Prostate gland (tissue), 2 donors: ENCODE results near the gene LYPD6B.

Source experiments
- POLR2A ChIP-seq: fragments of 450-650 bp; IDR thresholded peaks from one replicate; pipeline ENCODE4 v1.6.1; 2016; ENCODE audit warnings: antibody characterized with exemption, mild to moderate bottlenecking
- POLR2AphosphoS5 ChIP-seq: sonication (generic); formaldehyde crosslinking; IDR thresholded peaks from one replicate; pipeline ENCODE4 v1.6.1; 2017; ENCODE audit warnings: antibody characterized with exemption
- TF ChIP-seq, protein P1 (sequence below), 4 experiments: fragments of 200-600 bp in 2 of 4; fragments of 450-650 bp in 2 of 4; sonication (generic) in 2 of 4; IDR thresholded peaks; 1 replicate in 3 of 4; 2 replicates in 1 of 4; pipeline ENCODE4 v1.5.1; 2016 to 2019; ENCODE audit warnings: antibody characterized with exemption in 4 of 4, mild to moderate bottlenecking in 2 of 4, moderate library complexity in 2 of 4

DNA sequence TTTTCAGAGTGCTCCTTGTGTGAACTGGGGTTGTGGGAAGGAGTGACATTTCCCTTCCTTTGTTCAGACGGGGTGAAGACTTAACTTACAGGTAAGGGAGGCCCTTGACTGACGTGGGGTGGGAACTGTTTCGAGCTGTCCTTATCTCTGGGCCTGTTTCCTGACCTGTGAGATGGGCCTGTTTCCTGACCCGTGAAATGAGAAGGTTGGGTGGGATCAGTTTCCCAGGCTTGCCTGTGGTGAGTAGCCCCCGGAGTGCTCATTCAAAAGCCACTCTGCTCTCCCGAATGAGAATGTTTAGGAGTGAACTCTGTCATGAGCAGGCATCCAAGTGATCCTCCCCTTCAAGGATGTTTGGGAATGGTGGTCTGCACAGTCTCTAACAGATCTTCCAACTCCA is 4.1 kb upstream of the LYPD6B start:
- TF ChIP-seq POLR2A: no peak
- TF ChIP-seq, protein P1, sequence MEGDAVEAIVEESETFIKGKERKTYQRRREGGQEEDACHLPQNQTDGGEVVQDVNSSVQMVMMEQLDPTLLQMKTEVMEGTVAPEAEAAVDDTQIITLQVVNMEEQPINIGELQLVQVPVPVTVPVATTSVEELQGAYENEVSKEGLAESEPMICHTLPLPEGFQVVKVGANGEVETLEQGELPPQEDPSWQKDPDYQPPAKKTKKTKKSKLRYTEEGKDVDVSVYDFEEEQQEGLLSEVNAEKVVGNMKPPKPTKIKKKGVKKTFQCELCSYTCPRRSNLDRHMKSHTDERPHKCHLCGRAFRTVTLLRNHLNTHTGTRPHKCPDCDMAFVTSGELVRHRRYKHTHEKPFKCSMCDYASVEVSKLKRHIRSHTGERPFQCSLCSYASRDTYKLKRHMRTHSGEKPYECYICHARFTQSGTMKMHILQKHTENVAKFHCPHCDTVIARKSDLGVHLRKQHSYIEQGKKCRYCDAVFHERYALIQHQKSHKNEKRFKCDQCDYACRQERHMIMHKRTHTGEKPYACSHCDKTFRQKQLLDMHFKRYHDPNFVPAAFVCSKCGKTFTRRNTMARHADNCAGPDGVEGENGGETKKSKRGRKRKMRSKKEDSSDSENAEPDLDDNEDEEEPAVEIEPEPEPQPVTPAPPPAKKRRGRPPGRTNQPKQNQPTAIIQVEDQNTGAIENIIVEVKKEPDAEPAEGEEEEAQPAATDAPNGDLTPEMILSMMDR (IDR thresholded peaks at IDR 0.05): no peak
- no peak for TF ChIP-seq POLR2AphosphoS5
